ENCODE measurements around the gene KRTAP10-2.

DNA sequence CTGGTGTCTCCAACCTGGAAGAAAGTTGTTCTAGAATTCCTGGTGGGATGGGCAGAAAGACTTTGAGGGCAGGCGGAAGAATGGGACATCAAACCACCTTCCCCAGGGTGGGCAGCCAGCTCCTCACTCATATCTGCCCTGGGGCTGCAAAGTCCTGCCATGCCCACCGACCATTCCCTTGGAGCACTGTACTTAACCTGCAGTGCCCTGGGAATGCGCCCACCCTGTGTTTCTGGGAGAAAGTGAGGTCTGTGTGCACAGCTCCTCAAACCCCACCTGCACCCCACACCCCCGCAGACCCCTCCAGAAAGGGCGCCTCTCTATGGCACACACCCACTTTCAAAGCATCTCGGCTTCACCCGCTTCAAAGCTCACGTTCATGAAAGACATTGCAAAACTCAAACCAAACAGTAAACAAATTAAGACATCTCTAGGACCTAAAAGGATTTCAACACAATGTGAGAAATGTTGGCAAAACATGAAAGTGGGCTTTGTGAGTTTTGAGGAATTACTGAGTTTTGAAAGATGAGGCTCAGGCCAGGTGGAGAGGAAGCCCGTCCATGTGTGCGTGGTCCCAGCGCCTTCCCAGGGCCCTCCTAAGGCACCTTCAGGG, 36.5 kb downstream of the KRTAP10-2 start:
- TF ChIP-seq EZH2 (IDR thresholded peaks at IDR 0.05; ENCODE audit: insufficient read depth, poor library complexity, severe bottlenecking) (no peak), EZH2phosphoT487 (IDR thresholded peaks at IDR 0.05; ENCODE audit: insufficient read depth, low read depth) (no peak)

Measured in GM23248 (cell line).